Posterior cingulate gyrus (tissue), 11 donors: ENCODE measurements around the gene PLEKHA7.

Experiments
- DNase-seq, 10 donors: peaks; one replicate each; pipeline versions ENCODE4 v3.0.0 to v3.0.0-alpha.2; 2020 to 2021; ENCODE audit warnings: mixed read lengths in 3 of 10
- intact Hi-C: fragments of 100-400 bp; cut with DNase I; formaldehyde crosslinking; loops from one replicate; pipeline ENCODE4 v1.15.1; 2023

Gene PLEKHA7

GRCh38 chr11:16767957-16768356 lies 246.3 kb downstream of the PLEKHA7 start:
- no peak for DNase-seq
- intact Hi-C loops, result no loop called here

- DNase-seq, result peak in 1 of 10 donors; percentile 49
- intact Hi-C loops, result no loop called here
Measured at GRCh38 chr11:16767137-16767536, 247.1 kb downstream of the PLEKHA7 start.

- peak in 1 of 10 donors; percentile 58 for DNase-seq
- intact Hi-C loops, result no loop called here
Measured at GRCh38 chr11:16764888-16765287, 249.3 kb downstream of the PLEKHA7 start.

- no peak for DNase-seq
- intact Hi-C loops, result no loop called here
Measured at GRCh38 chr11:16763746-16764145, 250.5 kb downstream of the PLEKHA7 start.

GRCh38 chr11:16759857-16760508 lies 254.2 kb downstream of the PLEKHA7 start:
- DNase-seq, result no peak
- intact Hi-C loops, result no loop called here

GRCh38 chr11:16758382-16759024 lies 255.7 kb downstream of the PLEKHA7 start:
- peak in 1 of 10 donors; percentile 55 for DNase-seq
- intact Hi-C loops, result no loop called here

GRCh38 chr11:16750417-16750816 lies 263.8 kb downstream of the PLEKHA7 start:
- DNase-seq, result no peak
- intact Hi-C loops, result no loop called here

GRCh38 chr11:16749666-16750065 lies 264.5 kb downstream of the PLEKHA7 start:
- intact Hi-C loops, result no loop called here
- no peak for DNase-seq

GRCh38 chr11:16749092-16749491 lies 265.1 kb downstream of the PLEKHA7 start:
- DNase-seq, result no peak
- intact Hi-C loops, result no loop called here

GRCh38 chr11:16745950-16746605 lies 268.1 kb downstream of the PLEKHA7 start:
- intact Hi-C loops, result no loop called here
- no peak for DNase-seq

- DNase-seq, result no peak
- intact Hi-C loops, result no loop called here
Measured at GRCh38 chr11:16744128-16744725, 270.0 kb downstream of the PLEKHA7 start.

- no peak for DNase-seq
- intact Hi-C loops, result no loop called here
Measured at GRCh38 chr11:16743478-16743877, 270.7 kb downstream of the PLEKHA7 start.

- no peak for DNase-seq
- intact Hi-C loops, result no loop called here
Measured at GRCh38 chr11:16741473-16741872, 272.7 kb downstream of the PLEKHA7 start.

GRCh38 chr11:16738947-16739815 lies 275.0 kb downstream of the PLEKHA7 start:
- intact Hi-C loops, result loop anchor here (2.0 kb wide), 1 partner anchor 338 kb away; the partner anchor contains the start of gene RPS13
- DNase-seq, result peak in 1 of 10 donors; percentile 21

- DNase-seq, result peak; percentile 93 to 99 (median 96)
- intact Hi-C loops, result loop anchor here (2.0 kb wide), 1 partner anchor 338 kb away; the partner anchor contains the start of gene RPS13
Measured at GRCh38 chr11:16738193-16738946, 275.8 kb downstream of the PLEKHA7 start, which contains the start of gene C11orf58. TSS of gene C11orf58 (plus strand) at chr11:16738647. CDS start at chr11:16738779, 132 bp downstream.

GRCh38 chr11:16737818-16738192 lies 276.4 kb downstream of the PLEKHA7 start:
- peak in 1 of 10 donors; percentile 29 for DNase-seq
- intact Hi-C loops, result loop anchor here (2.0 kb wide), 1 partner anchor 339 kb away; the partner anchor contains the start of gene RPS13
